GM23338 (cell line): Measurements from ENCODE around the gene EIF5A. TPM values are rescaled to one million over a fixed set of nuclear protein-coding genes. Genes with fewer than 3 reads are reported as not detected.
A peak's percentile ranks its signal among the peaks of the same experiment; 100 is the strongest.

ENCODE experiments used
- CREB1 ChIP-seq: fragments of 250-450 bp; sonication (Bioruptor Pico); IDR thresholded peaks from 2 replicates; pipeline ENCODE4 v1.5.0; 2020; ENCODE audit warnings: low read depth, mild to moderate bottlenecking, moderate library complexity
- CTCF ChIP-seq, 2 experiments: fragments of 200-600 bp in 1 of 2; sonication (generic) in 1 of 2; conservative IDR thresholded peaks; 2 replicates each; pipeline versions ENCODE4 v1.5.1 to v1.6.1; 2016 to 2017; ENCODE audit warnings: antibody characterized with exemption in 2 of 2, low read depth in 2 of 2, mild to moderate bottlenecking in 2 of 2, moderate library complexity in 1 of 2
- EZH2 ChIP-seq: fragments of 200-600 bp; sonication (generic); IDR thresholded peaks from one replicate; pipeline ENCODE4 v1.8.0; 2017; ENCODE audit warnings: antibody characterized with exemption, mild to moderate bottlenecking, low read depth; ENCODE audit not compliant: unreplicated experiment
- EZH2phosphoT487 ChIP-seq: fragments of 200-600 bp; sonication (generic); IDR thresholded peaks from one replicate; pipeline ENCODE4 v1.8.1; 2018; ENCODE audit warnings: antibody characterized with exemption; ENCODE audit not compliant: unreplicated experiment
- JUNB ChIP-seq: IDR thresholded peaks from one replicate; pipeline ENCODE4 v1.6.1; 2016; ENCODE audit warnings: antibody characterized with exemption; ENCODE audit not compliant: unreplicated experiment
- NANOG ChIP-seq: IDR thresholded peaks from 2 replicates; pipeline ENCODE4 v1.6.1; 2016; ENCODE audit warnings: antibody characterized with exemption, borderline replicate concordance
- ZNF114 ChIP-seq: fragments of 250-450 bp; sonication (Bioruptor Pico); IDR thresholded peaks from 2 replicates; pipeline ENCODE4 v1.5.0; 2020; ENCODE audit warnings: mild to moderate bottlenecking, moderate library complexity
- ZNF331 ChIP-seq: fragments of 250-450 bp; sonication (Bioruptor Pico); IDR thresholded peaks from 2 replicates; pipeline ENCODE4 v1.5.0; 2020; ENCODE audit warnings: low read depth, mild to moderate bottlenecking, moderate library complexity
- ZNF462 ChIP-seq: fragments of 250-450 bp; sonication (Bioruptor Pico); IDR thresholded peaks from 2 replicates; pipeline ENCODE4 v1.5.0; 2020; ENCODE audit warnings: mild to moderate bottlenecking, moderate library complexity
- polyA plus RNA-seq: library from polyadenylated mRNA; unstranded; fragments of >200 nt; fragmentation: Nextera tagmentation; extraction: Ambion mirVana; gene quantifications from 2 replicates; pipeline ENCODE4 v1.2.1, GENCODE V29; 2016
- total RNA-seq: library from RNA; depleted of rRNA; stranded (reverse); fragments of >200 nt; shearing (Covaris generic); gene quantifications from 2 replicates; pipeline ENCODE4 v1.2.3, GENCODE V29; 2014

Gene EIF5A
- total and polyA plus RNA-seq, 2 experiments from 2014 or later, result 833 to 1,562 TPM

GRCh38 chr17:7262192-7262934 lies 45.1 kb upstream of the EIF5A start, which contains the start of gene CLDN7 (continued):
- no peak for TF ChIP-seq ZNF462 (CRISPR knock-in tag)
- TF ChIP-seq CTCF (conservative IDR thresholded peaks at IDR 0.05; ENCODE audit: low read depth in 2 of 2), result peak; percentile 12 to 47; a peak in 2 of 4 replicates
- no peak for TF ChIP-seq ZNF114 (CRISPR knock-in tag)
- no peak for TF ChIP-seq JUNB
- TF ChIP-seq EZH2phosphoT487, result no peak
- TF ChIP-seq CREB1 (CRISPR knock-in tag), result peak; percentile 92
- TF ChIP-seq EZH2, result no peak
- no peak for TF ChIP-seq NANOG
- no peak for TF ChIP-seq ZNF331 (CRISPR knock-in tag)
